ENCODE results near the gene CAPN5.
A peak's percentile ranks its signal among the peaks of the same experiment; 100 is the strongest.

Gene CAPN5

DNA sequence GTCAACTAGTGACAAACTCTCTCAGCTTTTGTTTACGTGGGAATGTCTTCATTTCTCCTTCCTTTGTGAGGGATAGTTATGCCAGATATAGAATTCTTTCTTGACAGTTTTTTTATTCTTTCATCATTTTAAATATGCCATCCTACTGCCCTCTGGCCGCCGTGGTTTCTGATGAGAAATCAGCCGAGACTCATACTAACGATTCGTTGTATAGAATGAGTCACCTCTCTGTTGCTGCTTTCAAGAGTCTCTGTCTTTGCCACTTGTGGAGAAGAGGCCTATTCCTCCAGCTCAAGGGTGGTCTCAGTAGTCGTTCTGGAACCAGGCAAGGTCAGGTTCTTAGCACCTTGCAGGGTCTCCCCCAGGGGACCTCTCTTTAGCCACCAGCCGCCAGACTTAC is 69.3 kb downstream of the CAPN5 start:
- no peak for DNase-seq (ENCODE audit: low spot score)

DNA sequence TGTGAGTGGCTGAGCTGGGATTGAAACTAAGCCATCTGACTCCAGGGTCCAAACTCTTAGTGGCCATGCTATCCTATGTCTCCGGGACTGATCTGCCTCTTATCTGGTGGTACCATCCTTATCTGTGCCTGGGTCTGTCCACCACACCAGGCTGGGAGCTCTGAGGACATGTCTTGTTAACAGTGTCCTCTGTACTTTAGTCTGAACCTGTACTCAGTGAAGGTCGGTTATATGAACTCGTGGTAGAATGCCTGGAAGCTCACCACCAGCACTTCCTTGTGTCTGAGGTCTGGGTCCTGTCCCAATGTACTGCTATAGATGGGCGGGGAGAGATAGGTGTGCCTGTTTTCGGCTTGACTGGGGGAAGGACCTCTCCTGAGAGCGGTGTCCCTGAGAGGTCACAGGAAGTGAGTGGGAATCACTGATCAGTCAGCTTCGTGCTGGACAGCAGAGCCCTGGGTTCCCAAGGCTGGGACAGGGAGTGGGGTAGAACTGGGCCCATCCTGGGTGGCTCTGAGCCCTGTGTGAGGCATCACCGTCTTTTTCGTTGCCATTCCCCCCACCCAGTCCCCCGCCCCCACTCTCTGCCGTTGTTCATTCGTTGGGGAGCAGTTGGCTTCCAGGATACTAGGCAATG is 70.1 kb downstream of the CAPN5 start:
- DNase-seq (ENCODE audit: low spot score), result no peak

DNA sequence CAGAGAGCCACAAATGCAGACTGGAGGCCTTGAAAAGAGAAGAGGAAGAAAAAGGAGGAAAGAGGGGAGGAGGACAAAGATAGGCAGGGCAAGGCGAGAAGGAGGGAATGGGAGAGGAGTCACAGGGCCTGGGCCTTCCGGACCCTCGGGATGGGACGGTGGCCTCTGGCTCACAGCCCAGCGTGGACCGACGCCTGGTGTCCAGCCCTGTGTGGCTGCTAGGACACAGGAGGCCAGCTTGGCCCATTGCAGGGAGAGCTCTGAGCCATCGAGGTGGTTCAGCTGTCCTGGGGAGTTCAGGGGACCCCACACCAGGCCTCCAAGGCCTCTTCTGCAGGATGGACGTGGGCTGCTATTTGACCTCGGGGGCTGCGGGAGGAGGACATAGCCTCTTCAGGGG is 70.7 kb downstream of the CAPN5 start:
- no peak for DNase-seq (ENCODE audit: low spot score)

DNA sequence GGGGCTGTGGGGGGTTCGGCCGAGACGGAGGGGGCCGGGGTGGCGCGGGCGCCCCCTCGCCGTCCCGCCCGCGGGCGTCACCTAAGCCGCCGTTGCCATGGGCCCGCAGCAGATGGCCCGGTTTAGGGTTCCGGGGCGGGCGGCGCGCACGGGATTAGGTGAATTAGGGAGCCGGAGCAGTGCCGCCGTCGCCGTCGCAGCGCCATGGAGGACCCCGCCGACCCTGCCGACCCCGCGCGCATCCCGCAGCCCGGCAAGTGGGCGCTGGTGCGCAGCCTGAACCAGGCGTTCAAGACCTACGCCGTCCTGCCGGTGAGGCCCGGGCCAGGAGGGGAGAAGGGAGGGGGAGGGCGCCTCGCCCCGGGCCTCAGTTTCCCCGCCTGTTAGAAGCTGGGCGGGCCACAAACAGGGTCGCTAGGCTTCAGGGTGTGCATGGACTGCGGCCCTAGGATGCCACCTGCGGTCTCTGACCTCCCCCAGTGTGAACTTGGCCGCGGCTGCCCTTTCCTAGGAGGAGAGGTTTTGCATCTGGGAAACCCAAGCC is 71.4 kb downstream of the CAPN5 start:
- DNase-seq (ENCODE audit: low spot score), result no peak

- no peak for DNase-seq (ENCODE audit: low spot score)
These were observed 72.4 kb downstream of the CAPN5 start for GRCh38 chr11:77139201-77139600.

GRCh38 chr11:77140231-77140851 is 73.6 kb downstream of the CAPN5 start:
- DNase-seq (ENCODE audit: low spot score), result no peak

DNA sequence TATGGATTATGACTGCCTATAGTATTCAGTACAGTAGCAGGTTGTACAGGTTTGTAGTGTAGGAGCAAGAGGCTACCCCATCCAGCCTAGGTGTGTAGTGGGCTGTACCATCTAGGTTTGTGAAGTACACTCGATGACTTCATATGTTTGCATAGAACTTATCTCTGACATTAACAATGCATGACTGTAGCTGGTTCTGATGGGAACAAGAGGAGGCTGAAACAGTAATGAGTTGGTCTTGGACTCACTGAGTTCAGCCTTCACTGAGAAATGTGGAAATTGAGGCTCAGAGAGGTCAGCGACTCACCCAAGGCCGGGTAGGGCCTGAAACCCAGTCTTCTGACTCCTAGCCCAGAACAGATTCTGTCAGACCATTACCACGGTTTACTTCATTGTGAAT is 74.3 kb downstream of the CAPN5 start:
- peak; percentile 49 for DNase-seq (ENCODE audit: low spot score)

DNA sequence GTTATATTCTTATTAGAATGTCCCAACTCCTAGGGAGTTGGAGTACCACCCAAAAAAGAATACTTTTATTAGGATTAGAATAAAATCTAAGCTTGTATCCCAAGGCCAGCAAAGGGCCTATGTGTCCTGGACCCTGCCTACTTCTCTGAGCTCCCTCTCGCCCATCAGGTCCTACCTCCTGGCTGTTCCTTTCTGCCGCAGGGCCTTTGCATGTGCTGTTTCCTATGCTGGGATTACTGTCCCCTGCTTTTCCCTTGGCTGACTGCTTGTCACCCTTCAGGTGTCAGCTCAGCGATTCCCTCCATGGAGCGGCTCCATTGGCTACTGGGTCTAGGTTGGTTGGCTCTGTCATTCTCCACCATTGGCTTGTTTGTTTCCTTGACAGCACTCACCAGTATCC is 74.7 kb downstream of the CAPN5 start:
- no peak for DNase-seq (ENCODE audit: low spot score)

- DNase-seq (ENCODE audit: low spot score), result no peak
These were observed 75.6 kb downstream of the CAPN5 start for GRCh38 chr11:77142091-77142975.

- no peak for DNase-seq (ENCODE audit: low spot score)
These were observed 76.7 kb downstream of the CAPN5 start for GRCh38 chr11:77143405-77144020.

DNA sequence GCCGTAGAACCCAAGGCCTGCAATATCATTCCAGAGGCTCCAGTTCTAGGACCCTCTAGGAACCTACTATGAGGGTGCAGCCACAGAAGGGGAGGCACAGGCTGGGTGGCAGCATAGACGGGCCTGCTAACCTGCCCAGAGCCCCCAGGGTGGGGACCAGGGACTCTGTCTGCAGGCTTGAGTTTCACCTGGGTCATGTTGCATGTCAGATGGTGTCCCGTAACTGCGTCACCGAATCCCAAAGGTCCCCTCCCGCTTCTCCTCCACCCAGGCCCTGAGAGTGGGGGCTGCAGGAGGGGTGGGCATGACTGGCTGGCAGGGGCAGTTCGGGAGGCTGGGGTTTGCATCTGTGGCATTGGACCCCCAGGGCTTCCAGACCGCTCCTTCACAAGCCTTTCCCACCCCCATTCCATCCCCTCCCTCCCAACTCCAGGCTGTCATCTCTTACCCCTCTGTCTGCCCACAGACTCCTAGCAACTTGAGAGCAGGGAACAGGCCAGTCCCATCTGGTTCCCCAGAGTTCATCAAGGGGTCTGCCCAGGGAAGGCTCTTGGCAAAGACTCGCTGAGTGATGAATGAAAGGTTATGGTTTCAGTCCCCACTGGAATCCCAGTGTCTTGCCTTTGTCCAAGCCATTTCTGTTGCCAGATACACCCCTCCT is 77.6 kb downstream of the CAPN5 start:
- DNase-seq (ENCODE audit: low spot score), result no peak

- no peak for DNase-seq (ENCODE audit: low spot score)
These were observed 78.2 kb downstream of the CAPN5 start for GRCh38 chr11:77144857-77145428.

GRCh38 chr11:77146261-77147035 is 79.7 kb downstream of the CAPN5 start:
- DNase-seq (ENCODE audit: low spot score), result no peak

DNA sequence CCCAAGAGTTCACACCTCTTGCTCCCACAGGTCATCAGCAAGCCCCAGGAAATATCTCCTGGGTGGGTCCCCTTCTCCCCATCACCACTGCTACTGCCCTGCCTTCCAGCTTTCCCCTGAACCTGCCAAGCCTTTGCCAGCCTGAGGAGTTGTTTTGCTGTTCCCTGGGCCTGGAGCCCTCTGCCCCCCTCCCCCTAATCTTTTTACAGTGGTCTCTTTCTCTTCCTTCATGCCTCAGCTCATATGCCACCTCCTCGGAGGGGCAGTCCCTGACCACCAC is 80.2 kb downstream of the CAPN5 start:
- DNase-seq (ENCODE audit: low spot score), result no peak

- no peak for DNase-seq (ENCODE audit: low spot score)
These were observed 81.0 kb downstream of the CAPN5 start for GRCh38 chr11:77147668-77148321.

DNA sequence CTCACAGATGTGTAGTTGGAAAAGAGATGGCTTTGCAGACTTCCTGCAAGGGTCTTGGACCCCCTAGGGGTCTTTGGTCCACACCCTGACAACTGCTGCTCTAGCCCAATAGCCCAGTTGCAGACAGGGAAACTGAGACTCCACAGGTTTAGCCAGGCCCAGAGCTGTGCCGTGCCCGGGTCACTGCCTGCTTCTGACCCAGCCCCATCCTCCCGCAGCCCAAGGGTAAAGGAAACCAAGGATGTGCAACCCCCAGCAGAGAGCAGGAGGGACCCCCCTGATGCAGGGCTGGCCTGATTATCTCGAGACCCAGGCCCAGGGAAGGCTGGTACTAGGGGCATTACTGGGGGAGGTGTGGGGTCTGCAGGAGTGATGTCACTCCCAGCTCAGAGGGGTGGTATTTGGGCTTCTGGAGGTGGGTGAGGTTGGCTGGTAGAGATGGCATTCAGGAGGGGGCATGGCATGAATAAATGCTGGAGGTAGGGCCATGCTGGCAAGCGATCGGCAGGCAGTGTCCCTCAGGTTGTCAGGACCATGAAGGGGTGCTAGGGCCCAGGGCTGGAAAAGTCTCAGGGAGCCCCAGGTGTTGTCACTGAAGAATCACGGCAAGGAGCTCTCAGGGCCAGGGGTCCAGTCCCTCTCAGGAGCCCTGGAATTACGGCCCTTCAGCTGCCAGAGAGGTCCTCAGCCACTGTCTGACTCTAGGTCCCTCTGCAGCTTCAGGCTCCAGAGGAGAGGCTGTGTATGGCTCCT is 82.4 kb downstream of the CAPN5 start:
- DNase-seq (ENCODE audit: low spot score), result no peak

DNA sequence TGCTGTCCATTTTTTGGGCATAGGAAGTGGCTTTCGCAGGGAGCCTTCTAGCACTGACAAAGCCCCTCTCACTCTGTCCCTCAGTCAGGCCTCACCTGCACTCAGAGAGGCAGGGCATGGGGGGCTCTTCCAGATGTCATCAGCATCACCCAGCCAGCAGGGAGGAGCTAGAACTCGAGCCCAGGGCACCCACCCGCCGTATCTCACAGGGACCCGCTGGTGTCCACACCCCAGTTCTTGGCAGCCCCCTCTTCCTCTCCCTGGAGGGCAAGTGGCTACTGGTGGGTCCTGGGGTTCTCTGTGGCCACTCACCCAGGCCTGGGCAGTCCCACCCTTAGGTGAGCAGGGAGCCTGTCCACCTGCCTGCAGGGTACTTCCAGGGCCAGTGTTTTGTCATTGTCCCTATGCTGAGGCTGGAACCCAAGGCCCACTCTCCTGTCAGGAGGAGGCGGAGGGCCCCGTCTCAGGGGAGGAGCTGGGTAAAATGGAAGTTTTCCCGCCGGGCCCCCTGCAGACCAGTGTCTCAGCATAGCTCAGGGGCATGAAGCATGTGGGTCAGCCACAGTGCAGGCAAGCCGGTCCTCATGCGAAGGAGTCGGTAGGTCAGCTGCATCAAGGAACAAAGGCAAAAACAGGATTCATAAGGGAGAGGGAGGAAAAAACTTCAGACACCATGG is 83.1 kb downstream of the CAPN5 start:
- DNase-seq (ENCODE audit: low spot score), result no peak

DNA sequence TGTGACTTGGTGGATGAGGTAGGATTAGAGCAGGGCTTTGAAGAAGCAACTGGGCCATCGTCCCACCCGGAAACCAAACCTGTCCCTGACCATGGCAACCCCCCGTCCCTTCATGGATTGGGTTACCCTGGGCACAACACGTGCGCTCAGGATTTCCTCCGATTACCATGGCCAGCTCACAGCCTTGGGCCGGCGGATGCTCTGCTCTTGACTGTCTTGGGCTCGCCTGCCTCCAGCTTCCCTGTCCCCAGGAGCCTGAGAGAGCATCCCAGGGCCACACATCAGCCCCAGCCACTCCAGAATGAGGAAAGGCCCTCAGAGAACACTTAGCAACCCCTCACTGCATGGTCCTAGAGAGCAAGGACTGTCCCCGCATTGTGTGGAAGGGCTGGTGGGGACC is 84.1 kb downstream of the CAPN5 start:
- no peak for DNase-seq (ENCODE audit: low spot score)

Data from kidney tubule cell (primary cell).